A673 (cell line): ENCODE data around the gene HOXA13.

ENCODE experiments used
- EZH2 ChIP-seq: fragments of 200-600 bp; sonication (generic); IDR thresholded peaks from 2 replicates; pipeline ENCODE4 v1.6.1; 2017; ENCODE audit warnings: borderline replicate concordance, low read depth, mild to moderate bottlenecking, mixed read lengths, antibody characterized with exemption, low read length; ENCODE audit not compliant: poor library complexity, severe bottlenecking
- TF ChIP-seq, protein P1 (sequence below): fragments of 300-800, 200-600 bp; sonication (generic); conservative IDR thresholded peaks from 2 replicates; pipeline ENCODE4 v1.5.1; 2017; ENCODE audit warnings: low read depth, mild to moderate bottlenecking, antibody characterized with exemption, low read length, moderate library complexity, mixed read lengths

- TF ChIP-seq, protein P1, sequence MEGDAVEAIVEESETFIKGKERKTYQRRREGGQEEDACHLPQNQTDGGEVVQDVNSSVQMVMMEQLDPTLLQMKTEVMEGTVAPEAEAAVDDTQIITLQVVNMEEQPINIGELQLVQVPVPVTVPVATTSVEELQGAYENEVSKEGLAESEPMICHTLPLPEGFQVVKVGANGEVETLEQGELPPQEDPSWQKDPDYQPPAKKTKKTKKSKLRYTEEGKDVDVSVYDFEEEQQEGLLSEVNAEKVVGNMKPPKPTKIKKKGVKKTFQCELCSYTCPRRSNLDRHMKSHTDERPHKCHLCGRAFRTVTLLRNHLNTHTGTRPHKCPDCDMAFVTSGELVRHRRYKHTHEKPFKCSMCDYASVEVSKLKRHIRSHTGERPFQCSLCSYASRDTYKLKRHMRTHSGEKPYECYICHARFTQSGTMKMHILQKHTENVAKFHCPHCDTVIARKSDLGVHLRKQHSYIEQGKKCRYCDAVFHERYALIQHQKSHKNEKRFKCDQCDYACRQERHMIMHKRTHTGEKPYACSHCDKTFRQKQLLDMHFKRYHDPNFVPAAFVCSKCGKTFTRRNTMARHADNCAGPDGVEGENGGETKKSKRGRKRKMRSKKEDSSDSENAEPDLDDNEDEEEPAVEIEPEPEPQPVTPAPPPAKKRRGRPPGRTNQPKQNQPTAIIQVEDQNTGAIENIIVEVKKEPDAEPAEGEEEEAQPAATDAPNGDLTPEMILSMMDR: no peak
- TF ChIP-seq EZH2: no peak
These were observed 12.9 kb upstream of the HOXA13 start for GRCh38 chr7:27212497-27213432.
